GM23248 (cell line): Measurements from ENCODE around the gene MYOG.

ENCODE experiments used
- EZH2 ChIP-seq: fragments of 200-600 bp; sonication (generic); IDR thresholded peaks from 2 replicates; pipeline ENCODE4 v1.6.1; 2018; ENCODE audit warnings: antibody characterized with exemption, mild to moderate bottlenecking; ENCODE audit not compliant: insufficient read depth, poor library complexity, severe bottlenecking
- EZH2phosphoT487 ChIP-seq: fragments of 200-600 bp; sonication (generic); IDR thresholded peaks from 2 replicates; pipeline ENCODE4 v1.6.1; 2018; ENCODE audit warnings: antibody characterized with exemption, moderate library complexity, mild to moderate bottlenecking, low read depth; ENCODE audit not compliant: insufficient read depth

GRCh38 chr1:203100516-203100869, 14.7 kb upstream of the MYOG start:
- TF ChIP-seq EZH2, result no peak
- no peak for TF ChIP-seq EZH2phosphoT487
